Mesangial cell (primary cell): Measurements from ENCODE around the gene FGFRL1. TPM values are rescaled to one million over a fixed set of nuclear protein-coding genes. Genes with fewer than 3 reads are reported as not detected.

Experiments used
- total RNA-seq: library from RNA; depleted of rRNA; stranded (reverse); fragments of >200 nt; gene quantifications from 2 replicates; pipeline ENCODE4 v1.2.3, GENCODE V29; 2015

Gene FGFRL1, protein sequence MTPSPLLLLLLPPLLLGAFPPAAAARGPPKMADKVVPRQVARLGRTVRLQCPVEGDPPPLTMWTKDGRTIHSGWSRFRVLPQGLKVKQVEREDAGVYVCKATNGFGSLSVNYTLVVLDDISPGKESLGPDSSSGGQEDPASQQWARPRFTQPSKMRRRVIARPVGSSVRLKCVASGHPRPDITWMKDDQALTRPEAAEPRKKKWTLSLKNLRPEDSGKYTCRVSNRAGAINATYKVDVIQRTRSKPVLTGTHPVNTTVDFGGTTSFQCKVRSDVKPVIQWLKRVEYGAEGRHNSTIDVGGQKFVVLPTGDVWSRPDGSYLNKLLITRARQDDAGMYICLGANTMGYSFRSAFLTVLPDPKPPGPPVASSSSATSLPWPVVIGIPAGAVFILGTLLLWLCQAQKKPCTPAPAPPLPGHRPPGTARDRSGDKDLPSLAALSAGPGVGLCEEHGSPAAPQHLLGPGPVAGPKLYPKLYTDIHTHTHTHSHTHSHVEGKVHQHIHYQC
- total RNA-seq = 60.5 and 72.2 TPM in 2 replicates

GRCh38 chr4:1011022-1011665, at the start of gene FGFRL1:
TSS of gene FGFRL1 (plus strand) at chr4:1011626. CDS start at chr4:1012486, 860 bp downstream.

GRCh38 chr4:973431-974397, 37.7 kb upstream of the FGFRL1 start, which contains the start of gene DGKQ:
TSS of gene DGKQ (minus strand) at chr4:973569. CDS start at chr4:973482, 87 bp downstream.

DNA sequence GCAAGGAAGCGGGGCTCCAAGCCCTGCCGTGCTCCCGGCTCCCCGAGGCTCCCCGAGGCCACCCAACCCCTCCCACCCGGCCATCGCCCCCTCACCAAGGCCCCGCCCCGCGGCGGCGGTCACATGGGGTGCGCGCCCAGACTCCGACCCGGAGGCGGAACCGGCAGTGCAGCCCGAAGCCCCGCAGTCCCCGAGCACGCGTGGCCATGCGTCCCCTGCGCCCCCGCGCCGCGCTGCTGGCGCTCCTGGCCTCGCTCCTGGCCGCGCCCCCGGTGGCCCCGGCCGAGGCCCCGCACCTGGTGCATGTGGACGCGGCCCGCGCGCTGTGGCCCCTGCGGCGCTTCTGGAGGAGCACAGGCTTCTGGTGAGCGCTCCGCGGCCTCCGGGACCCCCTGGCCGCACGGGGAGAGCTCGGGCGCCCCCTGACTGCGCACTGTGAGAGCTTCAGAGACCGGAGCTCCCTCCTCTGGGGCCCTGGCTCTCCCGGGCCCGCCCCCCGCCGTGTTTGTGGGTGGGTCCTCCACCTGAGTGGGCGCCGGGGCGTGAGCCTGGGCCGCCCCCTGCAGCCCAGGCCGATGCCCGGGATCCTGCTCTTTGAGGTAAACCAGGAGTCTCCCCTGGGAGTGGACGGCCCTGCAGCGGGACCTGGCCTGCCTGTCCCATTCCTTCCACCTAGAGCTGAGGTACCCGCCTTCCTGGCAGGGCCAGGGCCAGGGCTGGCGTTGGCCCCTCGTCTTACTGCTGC, 24.4 kb upstream of the FGFRL1 start, which contains the start of gene IDUA:
IDUA (plus strand) TSS at position 166 of the 745 bp plus-strand sequence; CDS start at position 207, 41 bp downstream.

GRCh38 chr4:993111-994029, 18.1 kb upstream of the FGFRL1 start, which contains the start of gene SLC26A1:
TSS of gene SLC26A1 (minus strand) at chr4:993404. CDS start at chr4:991703, 1,701 bp downstream.

Other genes starting within 250 kb of the FGFRL1 start
- gene CPLX1, start 185.5 kb upstream of the FGFRL1 start, total RNA-seq = 0.16 and 1.8 TPM in 2 replicates
- gene GAK, start 79.3 kb upstream of the FGFRL1 start, total RNA-seq = 98.2 and 116 TPM in 2 replicates
- 17.3 and 36.3 TPM in 2 replicates for gene TMEM175, start 79.2 kb upstream of the FGFRL1 start, total RNA-seq
- gene DGKQ, start 38.1 kb upstream of the FGFRL1 start, total RNA-seq = 10.8 and 14.3 TPM in 2 replicates
- 2.0 and 20.7 TPM in 2 replicates for gene IDUA, start 24.6 kb upstream of the FGFRL1 start, total RNA-seq
- 0.16 and 0.51 TPM in 2 replicates for gene SLC26A1, start 18.2 kb upstream of the FGFRL1 start, total RNA-seq
- gene RNF212, start 101.9 kb downstream of the FGFRL1 start, total RNA-seq = 1.5 and 3.7 TPM in 2 replicates
- 17.1 and 83.5 TPM in 2 replicates for gene SPON2, start 161.0 kb downstream of the FGFRL1 start, total RNA-seq
- gene CTBP1, start 237.5 kb downstream of the FGFRL1 start, total RNA-seq = 228 and 250 TPM in 2 replicates